A673 (cell line): ENCODE measurements around the gene CYP2J2. TPM values are rescaled to one million over a fixed set of nuclear protein-coding genes. Genes with fewer than 3 reads are reported as not detected.

Experiments used
- BruUV-seq: library from RNA; stranded (reverse); fragments of 400-500 nt; replicated peaks from 2 replicates; lab custom pipeline; 2021; lab: Mats Ljungman, UMichigan
- CTCF ChIA-PET: fragments of 300-600 bp; sonication (Branson Sonifier 250); formaldehyde crosslinking; loops from one replicate; lab custom pipeline; 2022; ENCODE audit warnings: antibody characterized with exemption; lab: Charles Lee
- POLR2A ChIA-PET: fragments of 300-600 bp; sonication (Branson Sonifier 250); formaldehyde crosslinking; loops from one replicate; lab custom pipeline; 2022; ENCODE audit warnings: antibody characterized with exemption; ENCODE audit not compliant: low non-redundant PET; lab: Charles Lee
- DNase-seq: peaks from one replicate; pipeline ENCODE4 v3.0.0-alpha.2; 2015; ENCODE audit warnings: low spot score
- H3K27ac ChIP-seq: fragments of 200-600 bp; sonication (generic); 2 replicates; pipeline ENCODE4 v1.5.1; 2016; ENCODE audit warnings: mixed run types, low read depth, mild to moderate bottlenecking, mixed read lengths, antibody characterized with exemption, low read length; ENCODE audit not compliant: poor library complexity, severe bottlenecking
- H3K27me3 ChIP-seq: fragments of 200-600 bp; sonication (generic); replicated peaks from 2 replicates; pipeline ENCODE4 v1.6.1; 2017; ENCODE audit warnings: mixed run types, low read depth, mild to moderate bottlenecking, mixed read lengths, antibody characterized with exemption, low read length; ENCODE audit not compliant: insufficient read depth, poor library complexity
- H3K36me3 ChIP-seq: fragments of 200-600 bp; sonication (generic); 2 replicates; pipeline ENCODE4 v1.6.1; 2016; ENCODE audit warnings: mixed run types, mild to moderate bottlenecking, mixed read lengths, antibody characterized with exemption, low read length; ENCODE audit not compliant: insufficient read depth, poor library complexity, severe bottlenecking
- H3K4me1 ChIP-seq: fragments of 200-600 bp; sonication (generic); 2 replicates; pipeline ENCODE4 v1.6.1; 2017; ENCODE audit warnings: mixed run types, mild to moderate bottlenecking, mixed read lengths, antibody characterized with exemption, low read length; ENCODE audit not compliant: insufficient read depth, poor library complexity, severe bottlenecking
- H3K4me3 ChIP-seq: fragments of 200-600 bp; sonication (generic); 2 replicates; pipeline ENCODE4 v1.5.1; 2016; ENCODE audit warnings: low read depth, mixed run types, mild to moderate bottlenecking, mixed read lengths, low read length; ENCODE audit not compliant: poor library complexity, severe bottlenecking
- H3K9me3 ChIP-seq: fragments of 200-600 bp; sonication (generic); 2 replicates; pipeline ENCODE4 v1.6.1; 2016; ENCODE audit warnings: mixed run types, low read depth, mild to moderate bottlenecking, mixed read lengths, antibody characterized with exemption, low read length; ENCODE audit not compliant: poor library complexity, severe bottlenecking
- EZH2 ChIP-seq: fragments of 200-600 bp; sonication (generic); IDR thresholded peaks from 2 replicates; pipeline ENCODE4 v1.6.1; 2017; ENCODE audit warnings: borderline replicate concordance, low read depth, mild to moderate bottlenecking, mixed read lengths, antibody characterized with exemption, low read length; ENCODE audit not compliant: poor library complexity, severe bottlenecking
- intact Hi-C: fragments of 100-400 bp; cut with micrococcal nuclease; formaldehyde crosslinking; loops from one replicate; pipeline ENCODE4 v1.10.0; 2022; ENCODE audit not compliant: unreplicated experiment
- total RNA-seq: library from RNA; stranded (reverse); gene quantifications from 2 replicates; pipeline ENCODE4 v1.2.3, GENCODE V29; 2021
- TF ChIP-seq, protein P1 (sequence below): fragments of 300-800, 200-600 bp; sonication (generic); conservative IDR thresholded peaks from 2 replicates; pipeline ENCODE4 v1.5.1; 2017; ENCODE audit warnings: low read depth, mild to moderate bottlenecking, antibody characterized with exemption, low read length, moderate library complexity, mixed read lengths

Gene CYP2J2
- total RNA-seq, 1 experiment from 2014 or later: 1.9 TPM

DNA sequence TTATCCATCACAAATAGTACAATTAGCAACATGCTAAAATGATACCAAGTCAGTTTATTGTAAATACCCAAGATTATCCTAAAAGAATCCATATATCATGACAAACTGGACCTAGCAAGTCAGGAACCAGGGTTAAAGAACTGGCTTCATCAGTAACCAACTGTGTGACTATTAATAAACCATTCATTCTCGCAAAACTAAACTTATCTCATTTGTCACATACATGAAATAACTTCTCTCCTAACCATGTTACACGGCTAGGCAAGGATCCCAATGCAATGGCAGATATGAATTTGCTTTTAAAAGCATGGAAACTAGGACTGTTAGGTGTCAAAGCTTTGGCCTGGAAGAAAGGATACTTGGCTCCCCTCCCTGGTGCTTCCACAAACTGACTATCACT is 29.4 kb downstream of the CYP2J2 start:
- TF ChIP-seq, protein P1, sequence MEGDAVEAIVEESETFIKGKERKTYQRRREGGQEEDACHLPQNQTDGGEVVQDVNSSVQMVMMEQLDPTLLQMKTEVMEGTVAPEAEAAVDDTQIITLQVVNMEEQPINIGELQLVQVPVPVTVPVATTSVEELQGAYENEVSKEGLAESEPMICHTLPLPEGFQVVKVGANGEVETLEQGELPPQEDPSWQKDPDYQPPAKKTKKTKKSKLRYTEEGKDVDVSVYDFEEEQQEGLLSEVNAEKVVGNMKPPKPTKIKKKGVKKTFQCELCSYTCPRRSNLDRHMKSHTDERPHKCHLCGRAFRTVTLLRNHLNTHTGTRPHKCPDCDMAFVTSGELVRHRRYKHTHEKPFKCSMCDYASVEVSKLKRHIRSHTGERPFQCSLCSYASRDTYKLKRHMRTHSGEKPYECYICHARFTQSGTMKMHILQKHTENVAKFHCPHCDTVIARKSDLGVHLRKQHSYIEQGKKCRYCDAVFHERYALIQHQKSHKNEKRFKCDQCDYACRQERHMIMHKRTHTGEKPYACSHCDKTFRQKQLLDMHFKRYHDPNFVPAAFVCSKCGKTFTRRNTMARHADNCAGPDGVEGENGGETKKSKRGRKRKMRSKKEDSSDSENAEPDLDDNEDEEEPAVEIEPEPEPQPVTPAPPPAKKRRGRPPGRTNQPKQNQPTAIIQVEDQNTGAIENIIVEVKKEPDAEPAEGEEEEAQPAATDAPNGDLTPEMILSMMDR: no peak
- no peak for DNase-seq
- Histone ChIP-seq H3K4me1 (no peaks in the 10 kb centered on the region), H3K27ac (no peak overlapping the region), H3K4me3 (no peak overlapping the region), H3K27me3 (no peaks in the 10 kb centered on the region), H3K9me3 (no peaks in the 10 kb centered on the region), H3K36me3 (no peaks in the 10 kb centered on the region)
- CTCF ChIA-PET: no interaction called here
- BruUV-seq: no TSS peak
- intact Hi-C loops: no loop called here
- POLR2A ChIA-PET: no interaction called here

DNA sequence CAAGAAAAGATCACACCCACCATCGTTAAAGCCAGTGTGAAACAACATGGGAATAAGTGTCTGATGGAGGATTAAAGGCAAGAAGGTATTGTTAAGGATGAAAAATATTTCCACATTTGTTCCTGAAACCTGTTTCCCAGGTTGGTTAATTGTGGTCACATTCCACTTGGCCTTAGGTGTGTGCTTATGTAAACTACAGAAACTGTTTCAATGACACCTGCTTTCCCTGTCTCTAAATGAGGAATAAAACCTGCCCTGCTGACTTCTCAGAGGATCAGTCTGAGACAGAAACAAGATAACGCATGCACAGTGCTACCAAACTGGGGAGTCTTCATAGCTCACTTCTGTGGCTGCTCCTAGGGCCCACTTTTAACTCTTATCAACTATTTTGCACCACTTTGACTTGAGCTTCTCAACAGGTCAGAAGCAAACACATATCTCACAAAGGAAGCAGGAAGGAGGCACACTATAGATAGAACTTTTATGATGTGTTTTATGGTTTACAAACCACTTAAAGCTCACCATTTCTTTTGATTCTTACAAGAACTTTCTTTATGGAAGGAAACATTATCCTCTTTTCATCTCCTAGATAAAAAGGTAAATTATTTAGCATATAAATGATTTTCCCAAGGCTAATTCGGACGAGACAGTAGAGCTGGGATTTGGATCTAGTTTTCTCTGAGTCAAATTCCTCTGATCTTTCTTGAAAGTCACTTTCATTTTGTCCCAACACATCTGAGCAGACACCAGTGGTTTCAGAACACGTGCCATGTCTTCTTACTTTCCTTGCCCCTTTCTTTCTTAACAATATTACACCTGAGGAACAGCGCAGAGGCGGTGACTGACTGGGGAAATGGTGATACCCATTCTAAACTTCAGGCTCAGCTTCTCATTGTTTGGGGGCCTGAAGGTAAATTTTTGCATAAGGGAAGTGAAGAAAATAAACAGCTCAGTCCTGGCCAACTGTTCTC is 33.4 kb downstream of the CYP2J2 start:
- Histone ChIP-seq H3K9me3 (peaks cover 14% of the 10 kb centered on the region), H3K4me1 (no peaks in the 10 kb centered on the region), H3K27ac (no peak overlapping the region), H3K4me3 (no peak overlapping the region), H3K27me3 (no peaks in the 10 kb centered on the region), H3K36me3 (no peaks in the 10 kb centered on the region)
- ChIA-PET POLR2A (interaction anchor here (0.6 kb wide), 1 partner anchor 31 kb away, joined by 4 read pairs; no protein-coding TSS in a partner anchor), CTCF (interaction anchor here (0.6 kb wide), 1 partner anchor 53 kb away, joined by 4 read pairs; no protein-coding TSS in a partner anchor)
- no peak for DNase-seq
- TF ChIP-seq, protein P1: no peak
- no peak for TF ChIP-seq EZH2
- no TSS peak for BruUV-seq
- intact Hi-C loops: no loop called here

GRCh38 chr1:59885160-59885832 is 41.3 kb downstream of the CYP2J2 start:
- intact Hi-C loops: no loop called here

More at GRCh38 chr1:59885160-59885832, 41.3 kb downstream of the CYP2J2 start:
- Histone ChIP-seq H3K9me3 (peaks cover 7% of the 10 kb centered on the region), H3K27ac (no peak overlapping the region), H3K4me3 (no peak overlapping the region), H3K27me3 (no peaks in the 10 kb centered on the region), H3K4me1 (peaks cover 3% of the 10 kb centered on the region), H3K36me3 (no peaks in the 10 kb centered on the region)
- ChIA-PET CTCF (no interaction called here), POLR2A (no interaction called here)
- TF ChIP-seq, protein P1: no peak
- TF ChIP-seq EZH2: no peak
- no peak for DNase-seq
- no TSS peak for BruUV-seq
